Stimulated activated naive CD8-positive, alpha-beta T cell treated with anti-CD3 and anti-CD28 coated beads, Interleukin-15, amount 100 ng/mL, for 72 hours (primary cell): ENCODE results near the gene TERT.
"Not testable (repeated sequence)": the region's sequence is repeated elsewhere in the genome, so short reads cannot be mapped to it uniquely, and the experiment has no call there.

Experiments used
- ATAC-seq: fragments of 150-1000 bp; cut with Tn5 transposase; 2 replicates; pipeline ENCODE4 v1.10.0; 2021; ENCODE audit warnings: mild to moderate bottlenecking, moderate library complexity
- DNase-seq, 2 donors: peaks; one replicate each; pipeline ENCODE4 v3.0.0; 2021 to 2022
- H3K27ac Mint-ChIP-seq, 2 donors: one replicate each; pipeline ENCODE4 v1.8.0; 2022; ENCODE audit warnings: mild to moderate bottlenecking in 2 of 2, mixed read lengths in 2 of 2, moderate library complexity in 2 of 2
- H3K27me3 Mint-ChIP-seq: one replicate; pipeline ENCODE4 v1.8.0; 2022; ENCODE audit warnings: mixed read lengths
- H3K4me1 Mint-ChIP-seq: one replicate; pipeline ENCODE4 v1.8.0; 2022; ENCODE audit warnings: mild to moderate bottlenecking, mixed read lengths
- H3K4me3 Mint-ChIP-seq, 2 donors: one replicate each; pipeline ENCODE4 v1.8.0; 2022; ENCODE audit warnings: mild to moderate bottlenecking in 2 of 2, mixed read lengths in 2 of 2, moderate library complexity in 1 of 2
- H3K9me3 Mint-ChIP-seq, 2 donors: one replicate each; pipeline ENCODE4 v1.8.0; 2022; ENCODE audit warnings: mixed read lengths in 2 of 2

TERT gene

DNA sequence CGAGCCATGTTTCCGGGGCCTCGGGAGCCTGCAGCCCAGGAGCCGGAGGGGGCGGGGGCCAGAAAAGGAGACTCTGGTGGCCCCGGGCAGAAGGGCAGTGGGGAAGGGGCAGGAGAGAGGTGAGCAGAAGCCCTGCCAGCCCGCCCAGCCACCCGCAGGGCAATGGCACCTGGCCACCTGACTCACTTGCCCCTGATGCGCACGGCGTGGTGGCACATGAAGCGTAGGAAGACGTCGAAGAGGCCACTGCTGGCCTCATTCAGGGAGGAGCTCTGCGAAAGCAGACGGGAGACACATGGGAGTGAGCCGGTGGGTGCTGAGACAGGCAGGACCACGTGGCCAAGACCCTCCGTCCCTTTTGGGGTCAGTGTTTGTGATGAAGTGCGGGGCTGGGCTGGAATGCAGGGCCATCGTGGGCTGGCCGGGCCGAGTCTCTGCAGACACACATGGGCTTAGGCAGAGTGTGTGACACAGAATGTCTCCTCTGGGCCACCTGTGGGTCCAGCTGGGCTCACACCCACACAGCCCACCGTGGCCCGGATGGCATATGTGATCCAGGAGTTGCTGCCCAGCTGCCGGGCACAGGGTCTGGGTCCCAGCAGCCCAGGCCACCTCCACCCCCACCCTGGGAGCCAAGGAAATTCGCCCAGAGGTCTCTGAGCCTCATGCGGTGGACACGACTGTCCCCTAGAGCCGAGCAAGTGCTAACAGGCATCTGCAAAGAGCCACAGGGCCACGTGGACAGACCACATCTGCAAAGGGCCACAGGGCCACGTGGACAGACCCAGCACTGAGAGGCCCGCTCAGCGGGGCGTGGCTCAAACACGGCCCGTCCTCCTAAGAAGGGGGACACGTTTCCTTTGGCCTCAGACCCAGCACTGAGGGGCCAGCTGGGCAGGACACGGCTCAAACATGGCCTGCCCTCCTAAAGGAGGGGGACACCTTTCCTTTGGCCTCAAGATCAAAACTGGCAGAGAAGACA is 23.6 kb downstream of the TERT start:
- DNase-seq, result no peak
- no peak for ATAC-seq
- peaks cover 21% of the 10 kb centered on the region for H3K4me1 Mint-ChIP-seq
- no peaks in the 10 kb centered on the region for H3K9me3 Mint-ChIP-seq
- H3K27me3 Mint-ChIP-seq, result peaks cover 15% of the 10 kb centered on the region
- H3K4me3 Mint-ChIP-seq, result no peak overlapping the region
- H3K27ac Mint-ChIP-seq, result no peak overlapping the region

- Mint-ChIP-seq H3K27me3 (peaks cover 23% of the 10 kb centered on the region), H3K4me1 (peaks cover 21% of the 10 kb centered on the region), H3K27ac (no peak overlapping the region), H3K4me3 (no peak overlapping the region), H3K9me3 (no peaks in the 10 kb centered on the region)
- DNase-seq (no peak), ATAC-seq (no peak)
These were observed 24.4 kb downstream of the TERT start for GRCh38 chr5:1270426-1270825.

DNA sequence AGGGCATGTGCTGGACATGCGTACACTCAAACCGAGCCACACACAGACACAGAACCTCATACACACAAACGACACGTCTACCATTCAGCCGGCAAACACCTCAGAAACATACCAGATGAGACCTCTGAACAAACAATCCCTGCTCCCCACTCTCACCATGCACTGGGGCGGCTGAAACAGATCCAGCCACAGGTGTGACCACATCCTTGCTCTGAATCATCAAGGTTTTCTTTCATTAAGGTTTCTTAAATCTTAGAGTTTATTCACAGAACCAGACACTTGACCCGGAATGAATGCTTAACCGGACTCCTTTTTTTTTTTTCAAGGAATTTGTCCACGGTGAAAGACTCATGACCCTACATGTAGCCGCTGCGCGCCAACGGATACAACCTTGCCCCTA is 26.2 kb downstream of the TERT start:
- Mint-ChIP-seq H3K9me3 (no peaks in the 10 kb centered on the region), H3K27me3 (peaks cover 29% of the 10 kb centered on the region), H3K4me3 (no peak overlapping the region), H3K27ac (no peak overlapping the region), H3K4me1 (peaks cover 16% of the 10 kb centered on the region)
- DNase-seq (peak; percentile 63 to 78), ATAC-seq (peak; percentile 99)

DNA sequence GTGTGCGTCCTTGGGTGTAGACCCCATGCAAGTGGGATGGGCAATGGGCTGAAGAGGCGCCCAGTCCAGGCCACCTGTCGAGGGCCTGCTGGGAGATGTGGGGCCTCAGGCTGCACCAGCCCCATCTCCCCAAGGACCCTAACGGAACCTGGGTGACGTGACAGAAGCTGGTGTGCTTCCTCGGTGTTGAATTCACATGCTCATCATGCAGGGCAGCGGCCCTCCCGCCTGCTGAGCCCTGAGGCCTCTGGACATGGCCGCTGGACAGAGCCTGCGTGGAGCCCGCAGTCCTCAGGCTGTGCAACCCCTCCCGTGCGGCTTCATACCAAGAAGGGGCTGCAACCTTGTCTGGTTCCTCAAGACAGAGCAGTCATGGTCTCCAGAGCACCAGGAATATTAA is 26.8 kb downstream of the TERT start:
- no peaks in the 10 kb centered on the region for H3K9me3 Mint-ChIP-seq
- H3K27ac Mint-ChIP-seq, result no peak overlapping the region
- H3K27me3 Mint-ChIP-seq, result peaks cover 29% of the 10 kb centered on the region
- ATAC-seq (no peak), DNase-seq (no peak)
- H3K4me1 Mint-ChIP-seq, result peaks cover 15% of the 10 kb centered on the region
- H3K4me3 Mint-ChIP-seq, result no peak overlapping the region

- ATAC-seq, H3K9me3 Mint-ChIP-seq, H3K27ac Mint-ChIP-seq, H3K4me3 Mint-ChIP-seq, DNase-seq: not testable (repeated sequence)
- peaks cover 15% of the 10 kb centered on the region for H3K4me1 Mint-ChIP-seq
- H3K27me3 Mint-ChIP-seq, result peaks cover 29% of the 10 kb centered on the region
These were observed 27.4 kb downstream of the TERT start for GRCh38 chr5:1267464-1267863.

DNA sequence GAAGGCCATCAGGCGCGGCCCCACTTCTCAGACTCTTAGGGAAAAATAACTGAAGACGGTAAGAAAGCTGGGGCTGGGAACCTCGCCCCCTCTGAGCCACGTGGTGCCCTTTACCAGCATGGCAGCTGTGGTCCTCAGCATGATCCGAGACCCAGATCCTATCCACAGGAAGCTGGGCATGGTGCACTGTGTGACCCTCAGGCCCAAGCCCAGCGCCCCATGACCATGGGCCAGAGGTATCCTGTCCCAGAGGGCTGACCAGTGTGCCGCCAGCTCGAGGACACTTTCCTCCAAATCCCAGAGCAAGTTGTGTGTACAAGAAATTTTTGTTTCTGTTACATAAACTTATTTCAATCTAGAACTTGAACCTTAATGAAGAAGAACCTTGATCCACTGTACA is 28.1 kb downstream of the TERT start:
- ATAC-seq (no peak), DNase-seq (no peak)
- Mint-ChIP-seq H3K4me1 (peaks cover 15% of the 10 kb centered on the region), H3K27me3 (peaks cover 29% of the 10 kb centered on the region), H3K4me3 (no peak overlapping the region), H3K9me3 (peaks cover 0 to 9% of the 10 kb centered on the region in 2 donors), H3K27ac (peak overlapping the region in 1 of 2 donors; percentile 38)

DNA sequence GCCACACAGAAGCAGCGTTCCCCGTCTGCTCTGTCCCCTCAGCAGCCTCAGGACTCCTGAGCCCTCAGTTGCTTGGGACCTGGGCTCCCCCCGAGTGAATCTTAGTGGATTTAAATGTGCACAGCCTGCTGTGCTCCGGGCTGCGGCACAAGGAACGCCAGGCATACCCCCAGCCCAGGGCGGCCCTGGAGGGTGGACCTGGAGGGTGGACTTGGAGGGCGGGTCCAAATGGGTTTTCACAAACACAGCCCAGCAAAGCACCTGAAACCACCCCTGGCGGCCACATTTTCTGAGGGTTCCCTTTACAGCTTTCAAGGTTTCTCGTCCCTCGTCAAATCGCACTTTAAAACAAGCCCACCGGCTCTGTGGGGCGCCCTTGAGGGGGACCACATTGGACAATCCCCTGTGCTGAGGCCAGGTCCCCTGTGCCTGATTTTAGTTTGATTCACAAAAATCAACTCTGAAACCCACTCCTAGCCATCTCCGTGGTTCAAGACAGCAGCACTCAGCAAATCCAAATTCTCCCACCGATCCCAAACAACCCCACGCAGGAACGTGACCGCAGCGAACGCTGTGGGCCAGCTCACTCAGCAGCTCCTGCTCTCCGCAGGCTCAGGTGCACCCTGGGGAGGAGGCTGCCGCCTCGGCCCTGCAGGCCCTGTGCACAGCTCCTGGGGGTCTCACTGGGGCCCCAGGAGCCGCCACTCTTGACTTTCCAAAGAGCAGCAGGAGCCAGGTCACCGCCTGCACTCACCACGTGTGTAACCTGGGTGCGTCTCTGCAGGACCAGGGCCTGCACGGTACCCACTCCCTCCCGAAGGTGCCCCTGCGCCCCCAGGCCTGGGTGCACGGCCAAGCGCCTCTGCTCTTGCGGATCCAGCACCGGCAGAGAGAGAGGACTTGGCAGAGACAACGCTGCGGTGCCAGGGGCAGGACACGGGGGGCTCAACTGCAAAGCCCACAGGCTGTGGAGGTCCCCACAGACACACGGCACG is 29.1 kb downstream of the TERT start:
- no peak overlapping the region for H3K27ac Mint-ChIP-seq
- H3K9me3 Mint-ChIP-seq, result peaks cover 0 to 9% of the 10 kb centered on the region in 2 donors
- H3K4me1 Mint-ChIP-seq, result peaks cover 15% of the 10 kb centered on the region
- no peak overlapping the region for H3K4me3 Mint-ChIP-seq
- no peak for ATAC-seq
- DNase-seq, result no peak
- peaks cover 28% of the 10 kb centered on the region for H3K27me3 Mint-ChIP-seq

GRCh38 chr5:1265026-1265425 is 29.8 kb downstream of the TERT start:
- Mint-ChIP-seq H3K4me3 (no peak overlapping the region), H3K27ac (no peak overlapping the region), H3K9me3 (peaks cover 0 to 9% of the 10 kb centered on the region in 2 donors), H3K27me3 (peaks cover 21% of the 10 kb centered on the region), H3K4me1 (peaks cover 15% of the 10 kb centered on the region)
- ATAC-seq (no peak), DNase-seq (no peak)

GRCh38 chr5:1264211-1264610 is 30.7 kb downstream of the TERT start:
- DNase-seq, result no peak
- peaks cover 13% of the 10 kb centered on the region for H3K4me1 Mint-ChIP-seq
- H3K4me3 Mint-ChIP-seq, result no peak overlapping the region
- H3K27ac Mint-ChIP-seq, result no peak overlapping the region
- H3K9me3 Mint-ChIP-seq, result peaks cover 0 to 9% of the 10 kb centered on the region in 2 donors
- peaks cover 21% of the 10 kb centered on the region for H3K27me3 Mint-ChIP-seq
- ATAC-seq, result no peak

GRCh38 chr5:1262381-1262780 is 32.5 kb downstream of the TERT start:
- DNase-seq, result no peak
- no peaks in the 10 kb centered on the region for H3K4me1 Mint-ChIP-seq

GRCh38 chr5:1261643-1262042 is 33.2 kb downstream of the TERT start:
- ATAC-seq, result no peak
- Mint-ChIP-seq H3K4me1 (no peaks in the 10 kb centered on the region), H3K4me3 (no peak overlapping the region), H3K9me3 (peaks cover 0 to 9% of the 10 kb centered on the region in 2 donors), H3K27me3 (peaks cover 18% of the 10 kb centered on the region), H3K27ac (no peak overlapping the region)
- DNase-seq, result no peak

More at GRCh38 chr5:1262381-1262780, 32.5 kb downstream of the TERT start:
- Mint-ChIP-seq H3K9me3 (peaks cover 0 to 9% of the 10 kb centered on the region in 2 donors), H3K4me3 (no peak overlapping the region), H3K27ac (no peak overlapping the region), H3K27me3 (peaks cover 21% of the 10 kb centered on the region)
- ATAC-seq, result no peak

DNA sequence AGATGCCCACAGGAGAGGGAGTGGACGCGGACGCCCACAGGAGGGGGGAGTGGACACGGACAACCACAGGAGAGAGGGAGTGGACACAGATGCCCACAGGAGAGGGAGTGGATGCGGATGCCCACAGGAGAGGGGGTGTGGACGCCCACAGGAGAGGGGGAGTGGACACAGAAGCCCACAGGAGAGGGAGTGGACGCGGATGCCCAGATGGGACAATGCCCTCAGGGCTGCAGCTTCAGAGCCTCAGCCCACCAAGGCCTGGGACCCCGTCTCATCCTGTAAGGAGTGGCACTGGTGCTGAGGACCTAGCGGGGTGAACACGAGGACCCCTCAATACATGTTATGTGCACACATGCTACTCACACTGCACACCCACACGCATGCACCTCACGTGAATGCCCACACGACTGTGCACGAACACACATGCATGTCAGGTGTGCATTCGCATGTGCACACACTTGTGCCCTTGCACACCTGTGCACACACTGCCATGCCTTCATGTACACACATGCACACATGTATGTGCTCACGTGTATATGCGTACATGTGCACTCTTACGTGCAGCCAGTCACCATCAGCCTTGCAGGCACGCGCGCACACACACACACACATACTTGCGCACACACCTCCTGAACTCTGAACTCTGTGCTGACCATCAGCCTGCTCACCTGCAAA is 34.9 kb downstream of the TERT start:
- peaks cover 0 to 9% of the 10 kb centered on the region in 2 donors for H3K9me3 Mint-ChIP-seq
- H3K27me3 Mint-ChIP-seq, result peaks cover under 1% of the 10 kb centered on the region
- peaks cover 17% of the 10 kb centered on the region for H3K4me1 Mint-ChIP-seq
- DNase-seq, result no peak
- no peak overlapping the region for H3K27ac Mint-ChIP-seq
- no peak for ATAC-seq
- no peak overlapping the region for H3K4me3 Mint-ChIP-seq

DNA sequence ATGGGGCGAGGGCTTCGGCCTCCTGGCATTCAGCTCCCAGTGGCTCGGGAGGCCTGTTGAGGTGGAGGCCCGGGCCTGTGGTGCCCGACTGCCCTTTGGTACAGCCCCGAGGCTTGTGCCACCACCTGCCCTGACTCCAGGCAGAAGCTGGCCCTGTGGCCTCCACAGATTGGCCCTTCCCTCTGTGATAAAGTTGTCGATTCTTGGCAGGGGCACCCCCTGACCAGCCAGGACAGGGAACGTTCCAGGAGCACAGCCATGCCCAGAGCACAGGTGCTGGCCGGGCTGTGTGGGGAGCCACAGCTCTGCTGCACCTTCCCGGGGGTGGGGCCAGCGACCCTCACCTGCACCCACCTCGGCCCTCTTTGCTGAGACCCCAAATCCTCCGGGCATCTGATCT is 37.0 kb downstream of the TERT start:
- no peaks in the 10 kb centered on the region for H3K27me3 Mint-ChIP-seq
- H3K4me3 Mint-ChIP-seq, result no peak overlapping the region
- no peak for DNase-seq
- no peak overlapping the region for H3K27ac Mint-ChIP-seq
- peaks cover 25% of the 10 kb centered on the region for H3K4me1 Mint-ChIP-seq
- H3K9me3 Mint-ChIP-seq, result peaks cover 0 to 9% of the 10 kb centered on the region in 2 donors
- ATAC-seq, result no peak

DNA sequence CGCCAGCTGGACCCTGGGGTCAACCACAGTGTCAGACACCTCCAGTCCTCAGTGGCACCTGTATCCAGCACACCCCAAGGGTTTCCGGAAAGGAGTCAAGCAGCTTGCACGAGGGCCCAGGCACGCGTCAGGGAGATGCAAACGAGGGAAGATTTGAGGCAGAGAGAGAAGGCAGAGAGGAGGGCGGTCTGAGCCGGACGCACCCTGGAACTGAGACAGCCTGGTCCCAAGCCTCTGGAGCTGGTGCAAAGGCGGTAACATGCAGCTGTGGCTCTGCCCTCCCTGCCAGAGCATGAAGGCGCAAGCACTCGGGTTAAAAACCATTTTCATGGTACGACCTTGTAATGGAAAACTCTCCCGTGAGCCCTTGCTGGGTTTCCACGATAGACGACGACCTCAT is 37.5 kb downstream of the TERT start:
- DNase-seq, result no peak
- peaks cover 0 to 6% of the 10 kb centered on the region in 2 donors for H3K9me3 Mint-ChIP-seq
- no peaks in the 10 kb centered on the region for H3K27me3 Mint-ChIP-seq
- peaks cover 25% of the 10 kb centered on the region for H3K4me1 Mint-ChIP-seq
- no peak for ATAC-seq
- no peak overlapping the region for H3K27ac Mint-ChIP-seq
- no peak overlapping the region for H3K4me3 Mint-ChIP-seq

DNA sequence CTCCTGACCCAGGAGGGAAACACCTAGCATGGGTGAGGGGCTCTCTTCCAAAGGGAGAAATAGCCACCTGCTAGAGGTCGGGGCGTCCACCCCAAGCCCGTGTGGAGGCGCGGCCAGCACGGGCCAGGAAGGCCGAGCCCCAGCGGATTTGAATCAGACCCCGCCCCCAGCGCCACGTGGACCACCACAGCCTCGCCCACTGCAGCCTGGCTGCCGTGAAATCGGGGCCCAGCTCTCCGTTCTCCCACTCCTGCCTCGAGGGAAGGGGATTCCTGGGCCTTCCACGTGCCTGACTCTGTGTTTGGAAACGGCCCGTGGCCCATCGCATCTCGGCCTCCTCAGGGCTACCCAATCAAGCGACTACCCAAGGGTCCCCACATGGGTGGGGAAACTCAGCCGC is 38.1 kb downstream of the TERT start:
- Mint-ChIP-seq H3K27ac (no peak overlapping the region), H3K9me3 (peaks cover 0 to under 1% of the 10 kb centered on the region in 2 donors), H3K4me3 (no peak overlapping the region), H3K4me1 (peaks cover 25% of the 10 kb centered on the region), H3K27me3 (no peaks in the 10 kb centered on the region)
- no peak for ATAC-seq
- DNase-seq, result no peak
